HEK293 (cell line): ENCODE measurements around the gene HCFC1.

Experiments
- ZNF311 ChIP-seq: fragments of 450-650 bp; formaldehyde crosslinking; IDR thresholded peaks from 2 replicates; pipeline ENCODE4 v1.5.1; 2017; ENCODE audit warnings: missing biosample characterization, missing genetic modification characterization, borderline replicate concordance
- ZNF48 ChIP-seq: fragments of 450-650 bp; formaldehyde crosslinking; IDR thresholded peaks from 2 replicates; pipeline ENCODE4 v1.5.1; 2016; ENCODE audit warnings: missing biosample characterization, missing genetic modification characterization
- ZNF530 ChIP-seq: fragments of 450-650 bp; formaldehyde crosslinking; IDR thresholded peaks from 2 replicates; pipeline ENCODE4 v1.5.1; 2016; ENCODE audit warnings: low read depth, missing biosample characterization, missing genetic modification characterization
- ZNF76 ChIP-seq: fragments of 450-650 bp; formaldehyde crosslinking; IDR thresholded peaks from 2 replicates; pipeline ENCODE4; 2016; ENCODE audit warnings: low read depth, missing biosample characterization, missing genetic modification characterization, borderline replicate concordance
- TF ChIP-seq, protein P1 (sequence below): fragments of 450-650 bp; formaldehyde crosslinking; IDR thresholded peaks from 2 replicates; pipeline ENCODE4 v1.5.1; 2016; ENCODE audit warnings: missing biosample characterization, missing genetic modification characterization, low read depth
- TF ChIP-seq, protein P2 (sequence below): fragments of 450-650 bp; formaldehyde crosslinking; IDR thresholded peaks from 2 replicates; pipeline ENCODE4 v1.5.1; 2016; ENCODE audit warnings: missing biosample characterization, missing genetic modification characterization
- TF ChIP-seq, protein P3 (sequence below): fragments of 450-650 bp; formaldehyde crosslinking; IDR thresholded peaks from 2 replicates; pipeline ENCODE4 v1.5.1; 2016; ENCODE audit warnings: missing biosample characterization, missing genetic modification characterization

DNA sequence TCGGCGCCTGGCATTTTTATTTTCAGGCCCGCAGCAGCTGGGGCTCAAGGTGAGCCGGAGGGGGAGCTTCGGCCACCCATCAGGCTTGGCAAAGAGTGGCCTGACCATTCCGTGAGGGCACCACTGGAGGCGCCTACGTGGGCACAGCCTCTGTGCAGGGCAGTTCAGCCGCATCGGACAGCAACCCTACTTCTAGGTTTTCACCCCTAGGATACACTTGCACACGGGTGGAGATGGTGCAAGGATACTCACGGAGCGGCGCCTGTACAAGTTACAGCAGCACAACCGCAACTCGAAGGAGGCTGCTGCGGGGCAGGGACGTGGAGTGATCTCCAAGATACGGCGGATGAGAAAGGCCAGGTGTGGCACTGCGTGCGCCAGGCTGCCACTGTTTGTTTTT, 10.8 kb downstream of the HCFC1 start:
- TF ChIP-seq, protein P1, sequence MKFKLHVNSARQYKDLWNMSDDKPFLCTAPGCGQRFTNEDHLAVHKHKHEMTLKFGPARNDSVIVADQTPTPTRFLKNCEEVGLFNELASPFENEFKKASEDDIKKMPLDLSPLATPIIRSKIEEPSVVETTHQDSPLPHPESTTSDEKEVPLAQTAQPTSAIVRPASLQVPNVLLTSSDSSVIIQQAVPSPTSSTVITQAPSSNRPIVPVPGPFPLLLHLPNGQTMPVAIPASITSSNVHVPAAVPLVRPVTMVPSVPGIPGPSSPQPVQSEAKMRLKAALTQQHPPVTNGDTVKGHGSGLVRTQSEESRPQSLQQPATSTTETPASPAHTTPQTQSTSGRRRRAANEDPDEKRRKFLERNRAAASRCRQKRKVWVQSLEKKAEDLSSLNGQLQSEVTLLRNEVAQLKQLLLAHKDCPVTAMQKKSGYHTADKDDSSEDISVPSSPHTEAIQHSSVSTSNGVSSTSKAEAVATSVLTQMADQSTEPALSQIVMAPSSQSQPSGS, result no peak
- TF ChIP-seq ZNF76 (tag by site-specific recombination) (no peak), ZNF48 (tag by site-specific recombination) (no peak), ZNF530 (tag by site-specific recombination) (no peak), ZNF311 (tag by site-specific recombination) (no peak)
- TF ChIP-seq, protein P2, sequence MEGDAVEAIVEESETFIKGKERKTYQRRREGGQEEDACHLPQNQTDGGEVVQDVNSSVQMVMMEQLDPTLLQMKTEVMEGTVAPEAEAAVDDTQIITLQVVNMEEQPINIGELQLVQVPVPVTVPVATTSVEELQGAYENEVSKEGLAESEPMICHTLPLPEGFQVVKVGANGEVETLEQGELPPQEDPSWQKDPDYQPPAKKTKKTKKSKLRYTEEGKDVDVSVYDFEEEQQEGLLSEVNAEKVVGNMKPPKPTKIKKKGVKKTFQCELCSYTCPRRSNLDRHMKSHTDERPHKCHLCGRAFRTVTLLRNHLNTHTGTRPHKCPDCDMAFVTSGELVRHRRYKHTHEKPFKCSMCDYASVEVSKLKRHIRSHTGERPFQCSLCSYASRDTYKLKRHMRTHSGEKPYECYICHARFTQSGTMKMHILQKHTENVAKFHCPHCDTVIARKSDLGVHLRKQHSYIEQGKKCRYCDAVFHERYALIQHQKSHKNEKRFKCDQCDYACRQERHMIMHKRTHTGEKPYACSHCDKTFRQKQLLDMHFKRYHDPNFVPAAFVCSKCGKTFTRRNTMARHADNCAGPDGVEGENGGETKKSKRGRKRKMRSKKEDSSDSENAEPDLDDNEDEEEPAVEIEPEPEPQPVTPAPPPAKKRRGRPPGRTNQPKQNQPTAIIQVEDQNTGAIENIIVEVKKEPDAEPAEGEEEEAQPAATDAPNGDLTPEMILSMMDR (tag by site-specific recombination), result no peak
- TF ChIP-seq, protein P3, sequence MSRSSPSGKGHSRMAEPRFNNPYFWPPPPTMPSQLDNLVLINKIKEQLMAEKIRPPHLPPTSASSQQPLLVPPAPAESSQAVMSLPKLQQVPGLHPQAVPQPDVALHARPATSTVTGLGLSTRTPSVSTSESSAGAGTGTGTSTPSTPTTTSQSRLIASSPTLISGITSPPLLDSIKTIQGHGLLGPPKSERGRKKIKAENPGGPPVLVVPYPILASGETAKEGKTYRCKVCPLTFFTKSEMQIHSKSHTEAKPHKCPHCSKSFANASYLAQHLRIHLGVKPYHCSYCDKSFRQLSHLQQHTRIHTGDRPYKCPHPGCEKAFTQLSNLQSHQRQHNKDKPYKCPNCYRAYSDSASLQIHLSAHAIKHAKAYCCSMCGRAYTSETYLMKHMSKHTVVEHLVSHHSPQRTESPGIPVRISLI (tag by site-specific recombination), result no peak
